NCI-H1417 treated with DMSO at 0.1 percent for 48 hours (cell line): ENCODE results near the gene MTA2.

Source experiments
- DNase-seq: peaks from one replicate; lab custom pipeline; 2025; lab: John Stamatoyannopoulos, UW

Gene MTA2

GRCh38 chr11:62546244-62546928, 55.3 kb downstream of the MTA2 start, which contains the start of gene AHNAK:
Gene AHNAK, minus strand, starts transcription at chr11:62546806. Its CDS starts 10,708 bp downstream, at chr11:62536098.
- no peak for DNase-seq

DNA sequence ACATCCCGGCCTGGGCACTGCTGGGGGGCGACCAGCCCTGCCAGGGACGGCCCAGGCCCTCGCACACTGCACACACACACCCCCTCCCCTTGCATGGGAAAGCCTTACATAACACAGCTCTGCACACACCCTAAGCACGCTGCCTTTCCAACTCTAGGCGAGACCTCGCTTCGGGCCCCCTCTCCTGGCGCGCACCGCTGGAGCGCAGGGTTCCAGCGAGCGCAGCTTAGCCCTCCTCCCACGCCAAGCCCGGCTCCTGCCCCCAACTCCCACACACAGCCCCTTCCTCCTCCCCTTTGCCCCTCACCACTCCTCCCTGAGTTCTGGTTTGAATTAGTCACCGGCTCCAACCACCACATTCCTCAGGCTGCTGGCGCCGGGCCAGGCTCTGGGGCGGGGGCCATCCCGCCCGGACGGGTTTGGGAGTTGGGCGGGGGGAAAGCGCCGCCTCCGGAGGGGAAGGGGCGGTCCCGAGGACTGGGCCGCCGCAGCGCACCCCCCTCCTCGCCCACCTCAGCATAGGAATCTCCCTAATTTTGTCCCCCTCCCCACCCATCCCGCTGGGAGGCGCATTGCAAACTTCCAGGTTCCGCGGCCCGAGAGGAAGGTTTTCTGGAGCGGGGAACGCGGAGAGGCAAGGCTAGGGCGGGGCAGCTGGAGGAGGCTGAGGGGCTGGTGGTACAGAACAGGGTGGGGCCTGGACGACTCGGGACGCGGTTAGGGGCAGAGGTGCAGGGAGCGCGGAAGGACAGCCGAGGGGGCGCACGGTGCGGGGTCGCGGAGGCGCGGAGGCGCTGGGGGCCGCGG, 56.0 kb downstream of the MTA2 start:
- no peak for DNase-seq

- no peak for DNase-seq
Measured at GRCh38 chr11:62544581-62545436, 56.9 kb downstream of the MTA2 start.

DNA sequence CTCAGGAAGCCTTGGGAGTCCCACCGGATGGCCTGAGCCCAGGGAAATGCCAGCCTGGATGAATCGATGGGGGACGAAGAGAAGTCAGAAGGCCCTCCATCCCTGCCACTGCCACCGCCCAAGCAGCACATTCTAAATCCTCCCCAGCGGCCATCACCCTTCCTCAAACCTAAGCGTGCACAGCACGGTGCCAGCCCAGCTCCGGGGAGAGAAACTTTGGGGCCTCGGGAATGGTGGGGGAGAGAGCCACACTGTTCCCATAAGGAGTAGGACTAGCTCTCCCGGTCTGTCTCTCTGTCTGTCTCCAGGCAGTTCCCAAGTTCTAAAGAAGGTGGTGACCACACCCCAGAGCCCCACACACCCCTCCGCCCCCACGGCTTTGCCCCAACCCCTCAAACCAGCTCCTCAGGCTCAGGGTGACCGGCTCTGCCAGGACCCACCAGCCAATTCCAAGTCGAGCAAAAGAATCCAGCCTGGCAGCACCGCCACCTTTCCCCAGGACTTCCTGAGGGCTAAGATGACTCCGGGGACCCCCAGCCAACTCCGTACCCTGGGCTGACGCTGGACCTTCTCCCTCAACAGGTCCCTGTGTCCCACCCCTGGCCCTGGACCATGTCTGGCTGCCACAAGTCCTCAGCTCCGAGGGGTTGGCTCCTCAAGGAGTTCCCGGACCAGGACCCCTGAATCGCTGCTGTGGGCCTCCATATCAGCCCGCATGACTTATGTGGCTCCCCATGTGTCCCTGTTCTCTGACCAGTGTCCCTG, 57.8 kb downstream of the MTA2 start:
- DNase-seq = no peak
